ENCODE data around the gene BSG.

DNA sequence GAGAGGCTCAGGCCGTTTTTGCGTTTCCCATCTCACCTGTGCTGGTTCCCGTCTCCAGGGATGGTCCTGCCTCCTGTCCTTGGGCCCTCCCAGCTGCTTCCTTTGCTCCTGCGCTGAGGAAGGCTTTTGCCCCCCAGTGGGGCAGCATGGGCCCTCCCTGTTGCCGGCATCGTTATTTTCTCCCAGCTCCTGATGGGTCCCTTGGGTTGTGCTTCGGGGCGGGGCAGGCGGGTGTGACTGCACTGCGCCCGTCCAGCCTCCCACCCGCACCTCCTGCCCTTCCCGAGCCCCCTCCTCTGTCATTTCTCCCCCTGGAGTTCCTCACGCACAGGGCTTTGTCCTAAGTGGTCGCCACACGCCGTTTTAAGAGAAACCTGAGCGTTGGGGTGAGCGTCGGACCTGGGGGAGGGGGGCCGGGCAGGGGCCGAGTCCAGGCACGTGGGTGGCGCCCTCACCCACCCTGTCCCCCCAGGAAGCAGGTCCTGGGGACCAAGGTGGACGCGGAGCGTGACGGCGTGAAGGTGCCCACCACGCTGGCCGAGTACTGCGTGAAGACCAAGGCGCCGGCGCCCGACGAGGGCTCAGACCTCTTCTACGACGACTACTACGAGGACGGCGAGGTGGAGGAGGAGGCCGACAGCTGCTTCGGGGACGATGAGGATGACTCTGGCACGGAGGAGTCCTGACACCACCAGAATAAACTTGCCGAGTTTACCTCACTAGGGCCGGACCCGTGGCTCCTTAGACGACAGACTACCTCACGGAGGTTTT, 31.3 kb upstream of the BSG start:
- TF ChIP-seq POLR2AphosphoS5 (IDR thresholded peaks at IDR 0.05; ENCODE audit: low read depth, low read length) (no peak), TAF1 (IDR thresholded peaks at IDR 0.05; ENCODE audit: borderline replicate concordance, insufficient read depth, low read length) (no peak), SIN3A (IDR thresholded peaks at IDR 0.05; ENCODE audit: borderline replicate concordance, insufficient read depth, low read length) (no peak), FOXP2 (optimal IDR thresholded peaks at IDR 0.05; ENCODE audit: borderline replicate concordance, extremely low read depth, extremely low read length, insufficient read depth) (no peak)
- TF ChIP-seq, protein P1, sequence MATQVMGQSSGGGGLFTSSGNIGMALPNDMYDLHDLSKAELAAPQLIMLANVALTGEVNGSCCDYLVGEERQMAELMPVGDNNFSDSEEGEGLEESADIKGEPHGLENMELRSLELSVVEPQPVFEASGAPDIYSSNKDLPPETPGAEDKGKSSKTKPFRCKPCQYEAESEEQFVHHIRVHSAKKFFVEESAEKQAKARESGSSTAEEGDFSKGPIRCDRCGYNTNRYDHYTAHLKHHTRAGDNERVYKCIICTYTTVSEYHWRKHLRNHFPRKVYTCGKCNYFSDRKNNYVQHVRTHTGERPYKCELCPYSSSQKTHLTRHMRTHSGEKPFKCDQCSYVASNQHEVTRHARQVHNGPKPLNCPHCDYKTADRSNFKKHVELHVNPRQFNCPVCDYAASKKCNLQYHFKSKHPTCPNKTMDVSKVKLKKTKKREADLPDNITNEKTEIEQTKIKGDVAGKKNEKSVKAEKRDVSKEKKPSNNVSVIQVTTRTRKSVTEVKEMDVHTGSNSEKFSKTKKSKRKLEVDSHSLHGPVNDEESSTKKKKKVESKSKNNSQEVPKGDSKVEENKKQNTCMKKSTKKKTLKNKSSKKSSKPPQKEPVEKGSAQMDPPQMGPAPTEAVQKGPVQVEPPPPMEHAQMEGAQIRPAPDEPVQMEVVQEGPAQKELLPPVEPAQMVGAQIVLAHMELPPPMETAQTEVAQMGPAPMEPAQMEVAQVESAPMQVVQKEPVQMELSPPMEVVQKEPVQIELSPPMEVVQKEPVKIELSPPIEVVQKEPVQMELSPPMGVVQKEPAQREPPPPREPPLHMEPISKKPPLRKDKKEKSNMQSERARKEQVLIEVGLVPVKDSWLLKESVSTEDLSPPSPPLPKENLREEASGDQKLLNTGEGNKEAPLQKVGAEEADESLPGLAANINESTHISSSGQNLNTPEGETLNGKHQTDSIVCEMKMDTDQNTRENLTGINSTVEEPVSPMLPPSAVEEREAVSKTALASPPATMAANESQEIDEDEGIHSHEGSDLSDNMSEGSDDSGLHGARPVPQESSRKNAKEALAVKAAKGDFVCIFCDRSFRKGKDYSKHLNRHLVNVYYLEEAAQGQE (IDR thresholded peaks at IDR 0.05; ENCODE audit: insufficient read depth in 1 of 2, low read depth in 2 of 2, low read length in 2 of 2), result no peak

All from PFSK-1 (cell line).